ENCODE results near the gene LASP1.

GRCh38 chr17:38926293-38927070 lies 56.6 kb downstream of the LASP1 start:
- TF ChIP-seq CTCF (IDR thresholded peaks at IDR 0.05) (no peak), POLR2A (IDR thresholded peaks at IDR 0.05) (no peak)

Data from body of pancreas (tissue), 4 donors.